Epithelial cell of proximal tubule (primary cell): ENCODE results near the gene ZNF668. TPM values are rescaled to one million over a fixed set of nuclear protein-coding genes. Genes with fewer than 3 reads are reported as not detected.

ENCODE experiments used
- DNase-seq: peaks from one replicate; pipeline ENCODE4 v3.0.0-alpha.2; 2011; ENCODE audit warnings: low read depth
- H3K4me3 ChIP-seq: 2 replicates; pipeline ENCODE4 v1.5.1; 2011; ENCODE audit warnings: low read depth, mild to moderate bottlenecking, low read length
- total RNA-seq: library from RNA; depleted of rRNA; stranded (reverse); fragments of >200 nt; gene quantifications from 2 replicates; pipeline ENCODE4 v1.2.3, GENCODE V29; 2015
- TF ChIP-seq, protein P1 (sequence below): conservative IDR thresholded peaks from 2 replicates; pipeline ENCODE4 v1.5.1; 2012; ENCODE audit warnings: low read depth, mild to moderate bottlenecking, low read length

Gene ZNF668
- total RNA-seq, 1 donor from 2014 or later = 11.1 TPM

- no peak overlapping the region for H3K4me3 ChIP-seq
- TF ChIP-seq, protein P1, sequence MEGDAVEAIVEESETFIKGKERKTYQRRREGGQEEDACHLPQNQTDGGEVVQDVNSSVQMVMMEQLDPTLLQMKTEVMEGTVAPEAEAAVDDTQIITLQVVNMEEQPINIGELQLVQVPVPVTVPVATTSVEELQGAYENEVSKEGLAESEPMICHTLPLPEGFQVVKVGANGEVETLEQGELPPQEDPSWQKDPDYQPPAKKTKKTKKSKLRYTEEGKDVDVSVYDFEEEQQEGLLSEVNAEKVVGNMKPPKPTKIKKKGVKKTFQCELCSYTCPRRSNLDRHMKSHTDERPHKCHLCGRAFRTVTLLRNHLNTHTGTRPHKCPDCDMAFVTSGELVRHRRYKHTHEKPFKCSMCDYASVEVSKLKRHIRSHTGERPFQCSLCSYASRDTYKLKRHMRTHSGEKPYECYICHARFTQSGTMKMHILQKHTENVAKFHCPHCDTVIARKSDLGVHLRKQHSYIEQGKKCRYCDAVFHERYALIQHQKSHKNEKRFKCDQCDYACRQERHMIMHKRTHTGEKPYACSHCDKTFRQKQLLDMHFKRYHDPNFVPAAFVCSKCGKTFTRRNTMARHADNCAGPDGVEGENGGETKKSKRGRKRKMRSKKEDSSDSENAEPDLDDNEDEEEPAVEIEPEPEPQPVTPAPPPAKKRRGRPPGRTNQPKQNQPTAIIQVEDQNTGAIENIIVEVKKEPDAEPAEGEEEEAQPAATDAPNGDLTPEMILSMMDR = no peak
- DNase-seq = no peak
Observed at GRCh38 chr16:31079342-31079944, 5.4 kb upstream of the ZNF668 start.

DNA sequence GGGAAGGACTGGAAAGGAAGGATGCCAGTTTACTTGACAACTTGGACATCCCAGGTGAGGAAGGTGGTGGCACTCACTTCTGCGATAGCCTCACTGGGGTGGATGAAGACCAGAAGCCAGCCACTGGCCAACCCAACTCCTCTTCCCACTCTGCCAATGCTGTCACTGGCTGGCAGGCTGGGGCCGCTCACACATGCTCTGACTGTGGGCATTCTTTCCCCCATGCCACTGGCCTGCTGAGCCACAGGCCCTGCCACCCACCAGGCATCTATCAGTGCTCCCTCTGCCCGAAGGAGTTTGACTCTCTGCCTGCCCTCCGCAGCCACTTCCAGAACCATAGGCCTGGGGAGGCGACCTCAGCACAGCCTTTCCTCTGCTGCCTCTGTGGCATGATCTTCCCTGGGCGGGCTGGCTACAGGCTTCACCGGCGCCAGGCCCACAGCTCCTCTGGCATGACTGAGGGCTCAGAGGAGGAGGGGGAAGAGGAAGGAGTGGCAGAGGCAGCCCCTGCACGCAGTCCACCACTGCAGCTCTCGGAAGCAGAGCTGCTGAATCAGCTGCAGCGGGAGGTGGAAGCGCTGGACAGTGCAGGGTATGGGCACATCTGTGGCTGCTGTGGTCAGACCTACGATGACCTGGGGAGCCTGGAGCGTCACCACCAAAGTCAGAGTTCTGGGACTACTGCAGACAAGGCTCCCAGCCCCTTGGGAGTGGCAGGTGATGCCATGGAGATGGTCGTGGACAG lies 4.7 kb upstream of the ZNF668 start:
- no peak for DNase-seq
- TF ChIP-seq, protein P1 = no peak

DNA sequence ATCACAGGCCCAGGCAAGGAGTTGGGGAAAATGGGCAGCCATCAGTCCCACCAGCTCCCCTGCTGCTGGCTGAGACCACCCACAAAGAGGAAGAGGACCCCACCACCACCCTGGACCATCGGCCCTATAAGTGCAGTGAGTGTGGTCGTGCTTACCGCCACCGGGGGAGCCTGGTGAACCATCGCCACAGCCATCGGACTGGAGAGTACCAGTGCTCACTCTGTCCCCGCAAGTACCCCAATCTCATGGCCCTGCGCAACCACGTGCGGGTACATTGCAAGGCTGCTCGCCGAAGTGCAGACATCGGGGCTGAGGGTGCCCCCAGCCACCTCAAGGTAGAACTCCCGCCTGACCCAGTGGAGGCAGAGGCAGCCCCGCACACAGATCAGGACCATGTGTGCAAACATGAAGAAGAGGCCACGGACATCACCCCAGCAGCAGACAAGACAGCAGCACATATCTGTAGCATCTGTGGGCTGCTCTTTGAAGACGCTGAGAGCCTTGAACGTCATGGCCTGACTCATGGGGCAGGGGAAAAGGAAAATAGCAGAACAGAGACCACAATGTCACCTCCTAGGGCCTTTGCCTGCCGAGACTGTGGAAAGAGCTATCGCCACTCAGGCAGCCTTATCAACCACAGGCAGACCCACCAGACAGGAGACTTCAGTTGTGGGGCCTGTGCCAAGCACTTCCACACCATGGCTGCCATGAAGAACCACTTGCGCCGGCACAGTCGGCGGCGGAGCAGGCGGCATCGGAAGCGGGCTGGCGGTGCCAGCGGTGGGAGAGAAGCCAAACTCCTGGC lies 3.8 kb upstream of the ZNF668 start:
- no peak overlapping the region for H3K4me3 ChIP-seq
- TF ChIP-seq, protein P1 = no peak
- no peak for DNase-seq

More for the DNA sequence above, 4.7 kb upstream of the ZNF668 start:
- no peak overlapping the region for H3K4me3 ChIP-seq

DNA sequence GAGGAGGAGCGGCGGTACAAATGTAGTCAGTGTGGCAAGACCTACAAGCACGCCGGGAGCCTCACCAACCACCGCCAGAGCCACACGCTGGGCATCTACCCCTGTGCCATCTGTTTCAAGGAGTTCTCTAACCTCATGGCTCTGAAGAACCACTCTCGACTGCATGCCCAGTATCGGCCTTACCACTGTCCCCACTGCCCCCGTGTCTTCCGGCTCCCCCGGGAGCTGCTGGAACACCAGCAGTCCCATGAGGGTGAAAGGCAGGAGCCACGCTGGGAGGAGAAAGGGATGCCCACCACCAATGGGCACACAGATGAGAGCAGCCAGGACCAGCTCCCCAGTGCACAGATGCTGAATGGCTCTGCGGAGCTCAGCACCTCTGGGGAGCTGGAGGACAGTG lies 3.0 kb upstream of the ZNF668 start:
- TF ChIP-seq, protein P1 = no peak
- no peak overlapping the region for H3K4me3 ChIP-seq
- no peak for DNase-seq

GRCh38 chr16:31076319-31076718 lies 2.3 kb upstream of the ZNF668 start:
- no peak for DNase-seq
- no peak overlapping the region for H3K4me3 ChIP-seq
- TF ChIP-seq, protein P1 = no peak

- peak overlapping the region; percentile 81 for H3K4me3 ChIP-seq
- no peak for DNase-seq
- TF ChIP-seq, protein P1 = no peak
Observed at GRCh38 chr16:31074814-31075183, 759 bp upstream of the ZNF668 start.
